HCT116 (cell line): ENCODE measurements around the gene MFSD1. TPM values are rescaled to one million over a fixed set of nuclear protein-coding genes. Genes with fewer than 3 reads are reported as not detected.

Experiments
- ATAC-seq: fragments of 200-7000 bp; cut with Tn5 transposase; 2 replicates; pipeline ENCODE4 v1.9.1; 2020; ENCODE audit warnings: mild to moderate bottlenecking, moderate library complexity
- BruUV-seq: library from RNA; stranded (reverse); fragments of 400-500 nt; replicated peaks from 2 replicates; lab custom pipeline; 2021; lab: Mats Ljungman, UMichigan
- CTCF ChIA-PET: fragments of 300-600 bp; sonication (Branson Sonifier 250); formaldehyde crosslinking; loops from one replicate; lab custom pipeline; 2021; ENCODE audit warnings: antibody characterized with exemption; lab: Charles Lee
- POLR2A ChIA-PET: fragments of 300-600, 350-600 bp; sonication (Branson Sonifier 250); formaldehyde crosslinking; loops from one replicate; lab custom pipeline; 2021; ENCODE audit warnings: antibody characterized with exemption; lab: Charles Lee
- RAD21 ChIA-PET, 2 experiments: fragments of 300-600 bp; sonication (Branson Sonifier 250); formaldehyde crosslinking; loops; one replicate each; lab custom pipeline; 2023; ENCODE audit warnings: low total read pairs in 2 of 2; ENCODE audit not compliant: uncharacterized antibody in 2 of 2, unreplicated experiment in 2 of 2, low non-redundant PET in 1 of 2; lab: Charles Lee
- DNase-seq: peaks from one replicate; pipeline ENCODE4 v3.0.0-alpha.2; 2010; ENCODE audit warnings: low read depth, low spot score
- H2AFZ ChIP-seq: fragments of 200-600 bp; shearing (Covaris generic), sonication (generic); 2 replicates; pipeline ENCODE4 v1.6.1; 2017; ENCODE audit warnings: low read depth, mixed run types, mixed read lengths, antibody characterized with exemption, low read length; ENCODE audit not compliant: poor library complexity, severe bottlenecking
- H3K27ac ChIP-seq: 2 replicates; pipeline ENCODE4 v1.5.1; 2012; ENCODE audit warnings: low read depth, low read length
- H3K27me3 ChIP-seq: fragments of 200-600 bp; sonication (generic); 2 replicates; pipeline ENCODE4 v1.6.1; 2016; ENCODE audit warnings: mixed run types, low read length, mixed read lengths; ENCODE audit not compliant: insufficient read depth
- H3K36me3 ChIP-seq, 2 experiments: fragments of 200-500 bp in 1 of 2; fragments of 200-600 bp in 1 of 2; sonication (Bioruptor generic) in 1 of 2; sonication (generic) in 1 of 2; 2 replicates each; pipeline versions ENCODE4 v1.5.1 to v1.6.1; 2014 to 2016; ENCODE audit warnings: low read length in 2 of 2, inconsistent platforms in 1 of 2, mixed read lengths in 1 of 2, mixed run types in 1 of 2; ENCODE audit not compliant: insufficient read depth in 2 of 2, control insufficient read depth in 1 of 2
- H3K4me1 ChIP-seq, 2 experiments: fragments of 200-600 bp in 1 of 2; sonication (generic) in 1 of 2; 2 replicates each; pipeline versions ENCODE4 v1.5.1 to v1.6.1; 2012 to 2017; ENCODE audit warnings: low read length in 2 of 2, inconsistent platforms in 1 of 2, mild to moderate bottlenecking in 1 of 2, mixed read lengths in 1 of 2, mixed run types in 1 of 2, moderate library complexity in 1 of 2; ENCODE audit not compliant: insufficient read depth in 2 of 2, control insufficient read depth in 1 of 2
- H3K4me2 ChIP-seq: fragments of 200-600 bp; sonication (generic); 2 replicates; pipeline ENCODE4 v1.6.1; 2017; ENCODE audit warnings: mixed run types, low read length, mixed read lengths
- H3K4me3 ChIP-seq, 2 experiments: fragments of 200-600 bp in 1 of 2; sonication (generic) in 1 of 2; replicated peaks in 1 of 2; 2 replicates each; pipeline ENCODE4 v1.5.1; 2011 to 2016; ENCODE audit warnings: low read length in 2 of 2, control low read depth in 1 of 2, low read depth in 1 of 2, mild to moderate bottlenecking in 1 of 2, mixed read lengths in 1 of 2, mixed run types in 1 of 2
- H3K79me2 ChIP-seq: fragments of 200-600 bp; sonication (generic); 2 replicates; pipeline ENCODE4 v1.6.1; 2017; ENCODE audit warnings: mild to moderate bottlenecking, mixed run types, low read length, moderate library complexity, mixed read lengths; ENCODE audit not compliant: insufficient read depth
- H3K9ac ChIP-seq: fragments of 200-600 bp; sonication (generic); 2 replicates; pipeline ENCODE4 v1.6.1; 2016; ENCODE audit warnings: low read length, mixed read lengths
- H3K9me2 ChIP-seq: fragments of 200-600 bp; sonication (generic), shearing (Covaris generic); 2 replicates; pipeline ENCODE4 v1.6.1; 2017; ENCODE audit warnings: mixed run types, mild to moderate bottlenecking, moderate library complexity; ENCODE audit not compliant: insufficient read depth
- H3K9me3 ChIP-seq, 2 experiments: fragments of 200-500 bp in 1 of 2; fragments of 200-600 bp in 1 of 2; sonication (Bioruptor generic) in 1 of 2; sonication (generic) in 1 of 2; 2 replicates each; pipeline ENCODE4 v1.6.1; 2014 to 2017; ENCODE audit warnings: low read length in 2 of 2, mixed read lengths in 2 of 2, inconsistent platforms in 1 of 2, low read depth in 1 of 2, mild to moderate bottlenecking in 1 of 2, mixed run types in 1 of 2, moderate library complexity in 1 of 2; ENCODE audit not compliant: control insufficient read depth in 1 of 2, insufficient read depth in 1 of 2
- H4K20me1 ChIP-seq: fragments of 200-600 bp; sonication (generic), shearing (Covaris generic); 2 replicates; pipeline ENCODE4 v1.6.1; 2017; ENCODE audit warnings: mixed run types, mild to moderate bottlenecking, moderate library complexity; ENCODE audit not compliant: insufficient read depth
- CBX3 ChIP-seq: IDR thresholded peaks from 2 replicates; pipeline ENCODE4 v1.6.1; 2012; ENCODE audit warnings: low read depth
- JUND ChIP-seq: IDR thresholded peaks from 2 replicates; pipeline ENCODE4 v1.6.1; 2012
- POLR2AphosphoS5 ChIP-seq: IDR thresholded peaks from 2 replicates; pipeline ENCODE4 v1.6.1; 2011; ENCODE audit warnings: mild to moderate bottlenecking, low read depth, low read length, moderate library complexity
- SIN3A ChIP-seq: IDR thresholded peaks from 2 replicates; pipeline ENCODE4 v1.6.1; 2012; ENCODE audit warnings: low read depth
- SP1 ChIP-seq: IDR thresholded peaks from 2 replicates; pipeline ENCODE4 v1.6.1; 2012; ENCODE audit warnings: low read depth
- SRF ChIP-seq: IDR thresholded peaks from 2 replicates; pipeline ENCODE4 v1.6.1; 2012; ENCODE audit warnings: low read depth
- YY1 ChIP-seq: IDR thresholded peaks from 2 replicates; pipeline ENCODE4 v1.6.1; 2011; ENCODE audit warnings: low read length, low read depth, moderate library complexity, mild to moderate bottlenecking; ENCODE audit not compliant: insufficient replicate concordance; ENCODE audit errors: extremely low read depth
- ZFX ChIP-seq: fragments of 450-650 bp; IDR thresholded peaks from 2 replicates; pipeline ENCODE4 v1.6.1; 2017
- intact Hi-C: fragments of 100-400 bp; cut with micrococcal nuclease; formaldehyde crosslinking; loops from 2 replicates; pipeline ENCODE4 v1.10.0; 2022
- total RNA-seq: library from RNA; stranded (reverse); gene quantifications from one replicate; pipeline ENCODE4 v1.2.1, GENCODE V29; 2021; ENCODE audit not compliant: unreplicated experiment
- TF ChIP-seq, protein P1 (sequence below): IDR thresholded peaks from 2 replicates; pipeline ENCODE4 v1.6.1; 2012; ENCODE audit warnings: low read depth
- TF ChIP-seq, protein P2 (sequence below): IDR thresholded peaks from 2 replicates; pipeline ENCODE4 v1.6.1; 2011; ENCODE audit warnings: mild to moderate bottlenecking, low read length, moderate library complexity; ENCODE audit not compliant: insufficient replicate concordance; ENCODE audit errors: extremely low read depth
- TF ChIP-seq, protein P3 (sequence below): IDR thresholded peaks from 2 replicates; pipeline ENCODE4 v1.6.1; 2012

The MFSD1 gene
- total RNA-seq, 1 experiment from 2014 or later, result 12.8 TPM

DNA sequence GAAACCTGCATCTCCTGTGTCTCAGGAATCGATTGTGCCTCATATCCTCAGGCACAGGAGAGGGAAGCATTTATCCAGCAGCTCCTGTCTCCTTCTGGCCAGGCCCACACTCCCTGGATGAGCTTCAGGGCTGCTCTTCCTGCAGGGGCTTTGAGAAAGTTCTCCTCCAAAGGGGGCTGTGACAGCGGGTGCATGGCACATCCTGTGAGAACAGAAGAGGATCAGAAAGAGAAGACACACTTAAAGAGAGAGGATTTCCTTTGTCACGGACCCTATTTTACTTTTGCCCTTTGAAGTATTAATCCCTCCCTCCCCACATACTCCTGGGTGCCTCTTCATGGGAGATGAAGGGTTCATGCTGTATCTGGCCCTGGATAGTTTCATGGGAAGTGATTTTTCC lies 46.0 kb downstream of the MFSD1 start (continued):
- TF ChIP-seq, protein P1, sequence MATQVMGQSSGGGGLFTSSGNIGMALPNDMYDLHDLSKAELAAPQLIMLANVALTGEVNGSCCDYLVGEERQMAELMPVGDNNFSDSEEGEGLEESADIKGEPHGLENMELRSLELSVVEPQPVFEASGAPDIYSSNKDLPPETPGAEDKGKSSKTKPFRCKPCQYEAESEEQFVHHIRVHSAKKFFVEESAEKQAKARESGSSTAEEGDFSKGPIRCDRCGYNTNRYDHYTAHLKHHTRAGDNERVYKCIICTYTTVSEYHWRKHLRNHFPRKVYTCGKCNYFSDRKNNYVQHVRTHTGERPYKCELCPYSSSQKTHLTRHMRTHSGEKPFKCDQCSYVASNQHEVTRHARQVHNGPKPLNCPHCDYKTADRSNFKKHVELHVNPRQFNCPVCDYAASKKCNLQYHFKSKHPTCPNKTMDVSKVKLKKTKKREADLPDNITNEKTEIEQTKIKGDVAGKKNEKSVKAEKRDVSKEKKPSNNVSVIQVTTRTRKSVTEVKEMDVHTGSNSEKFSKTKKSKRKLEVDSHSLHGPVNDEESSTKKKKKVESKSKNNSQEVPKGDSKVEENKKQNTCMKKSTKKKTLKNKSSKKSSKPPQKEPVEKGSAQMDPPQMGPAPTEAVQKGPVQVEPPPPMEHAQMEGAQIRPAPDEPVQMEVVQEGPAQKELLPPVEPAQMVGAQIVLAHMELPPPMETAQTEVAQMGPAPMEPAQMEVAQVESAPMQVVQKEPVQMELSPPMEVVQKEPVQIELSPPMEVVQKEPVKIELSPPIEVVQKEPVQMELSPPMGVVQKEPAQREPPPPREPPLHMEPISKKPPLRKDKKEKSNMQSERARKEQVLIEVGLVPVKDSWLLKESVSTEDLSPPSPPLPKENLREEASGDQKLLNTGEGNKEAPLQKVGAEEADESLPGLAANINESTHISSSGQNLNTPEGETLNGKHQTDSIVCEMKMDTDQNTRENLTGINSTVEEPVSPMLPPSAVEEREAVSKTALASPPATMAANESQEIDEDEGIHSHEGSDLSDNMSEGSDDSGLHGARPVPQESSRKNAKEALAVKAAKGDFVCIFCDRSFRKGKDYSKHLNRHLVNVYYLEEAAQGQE, result no peak
- no peak for TF ChIP-seq CBX3
- TF ChIP-seq ZFX, result no peak
- no peak for TF ChIP-seq JUND
- TF ChIP-seq SRF, result no peak
- TF ChIP-seq SP1, result no peak

DNA sequence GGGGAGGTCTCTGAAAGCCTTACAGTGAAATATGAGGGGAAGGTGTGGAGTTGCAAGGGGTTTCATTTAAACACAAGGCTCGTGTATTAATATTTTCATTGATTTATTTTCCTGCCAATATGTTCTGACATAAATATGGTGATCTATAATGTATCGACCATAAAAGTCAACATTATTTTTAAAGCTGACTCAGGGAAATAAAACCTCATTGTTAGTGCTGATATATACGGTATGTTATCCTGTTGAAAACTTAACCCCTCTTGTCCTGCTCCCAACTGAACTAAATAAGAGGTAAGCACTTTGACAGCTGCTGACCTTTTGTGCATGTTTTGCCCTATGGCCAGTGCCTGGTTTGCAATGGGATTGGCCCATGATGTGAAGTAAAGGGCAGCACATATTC lies 47.9 kb downstream of the MFSD1 start:
- BruUV-seq, result no TSS peak
- ChIA-PET POLR2A (no interaction called here), RAD21 (no interaction called here), CTCF (no interaction called here)
- ATAC-seq, result no peak
- H3K9me2 ChIP-seq, result no peaks in the 10 kb centered on the region
- no peaks in the 10 kb centered on the region for H3K9me3 ChIP-seq
- no peaks in the 10 kb centered on the region for H3K27me3 ChIP-seq
- no peaks in the 10 kb centered on the region for H3K79me2 ChIP-seq
- H3K27ac ChIP-seq, result no peak overlapping the region
- H3K36me3 ChIP-seq, result no peaks in the 10 kb centered on the region
- H2AFZ ChIP-seq, result no peak overlapping the region
- H3K4me1 ChIP-seq, result no peaks in the 10 kb centered on the region
- H3K4me2 ChIP-seq, result no peak overlapping the region
- H4K20me1 ChIP-seq, result no peaks in the 10 kb centered on the region
- no peak overlapping the region for H3K9ac ChIP-seq
- intact Hi-C loops, result loop anchor here (5.0 to 10.0 kb wide), 4 partner anchors 273 to 1155 kb away; no protein-coding TSS in a partner anchor
- no peak overlapping the region for H3K4me3 ChIP-seq
- TF ChIP-seq YY1 (no peak), SIN3A (no peak), POLR2AphosphoS5 (no peak)
- TF ChIP-seq, protein P2, sequence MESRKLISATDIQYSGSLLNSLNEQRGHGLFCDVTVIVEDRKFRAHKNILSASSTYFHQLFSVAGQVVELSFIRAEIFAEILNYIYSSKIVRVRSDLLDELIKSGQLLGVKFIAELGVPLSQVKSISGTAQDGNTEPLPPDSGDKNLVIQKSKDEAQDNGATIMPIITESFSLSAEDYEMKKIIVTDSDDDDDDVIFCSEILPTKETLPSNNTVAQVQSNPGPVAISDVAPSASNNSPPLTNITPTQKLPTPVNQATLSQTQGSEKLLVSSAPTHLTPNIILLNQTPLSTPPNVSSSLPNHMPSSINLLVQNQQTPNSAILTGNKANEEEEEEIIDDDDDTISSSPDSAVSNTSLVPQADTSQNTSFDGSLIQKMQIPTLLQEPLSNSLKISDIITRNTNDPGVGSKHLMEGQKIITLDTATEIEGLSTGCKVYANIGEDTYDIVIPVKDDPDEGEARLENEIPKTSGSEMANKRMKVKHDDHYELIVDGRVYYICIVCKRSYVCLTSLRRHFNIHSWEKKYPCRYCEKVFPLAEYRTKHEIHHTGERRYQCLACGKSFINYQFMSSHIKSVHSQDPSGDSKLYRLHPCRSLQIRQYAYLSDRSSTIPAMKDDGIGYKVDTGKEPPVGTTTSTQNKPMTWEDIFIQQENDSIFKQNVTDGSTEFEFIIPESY, result no peak
- TF ChIP-seq, protein P3, sequence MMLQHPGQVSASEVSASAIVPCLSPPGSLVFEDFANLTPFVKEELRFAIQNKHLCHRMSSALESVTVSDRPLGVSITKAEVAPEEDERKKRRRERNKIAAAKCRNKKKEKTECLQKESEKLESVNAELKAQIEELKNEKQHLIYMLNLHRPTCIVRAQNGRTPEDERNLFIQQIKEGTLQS, result no peak
- no peak for DNase-seq
